SK-MEL-5 (cell line): ENCODE measurements around the gene CDKL4. TPM values are rescaled to one million over a fixed set of nuclear protein-coding genes. Genes with fewer than 3 reads are reported as not detected.
"Not testable (repeated sequence)": the region's sequence is repeated elsewhere in the genome, so short reads cannot be mapped to it uniquely, and the experiment has no call there.

Experiments used
- DNase-seq: peaks from one replicate; pipeline ENCODE4 v3.0.0-alpha.2; 2016; ENCODE audit warnings: low read depth, low spot score
- in situ Hi-C: cut with HindIII; loops from 2 replicates; pipeline ENCODE4 v1.10.0; 2016; ENCODE audit warnings: low sequenced_read_pairs, high pct_unique_total_duplicates, low pct_unique_long_range_greater_than_20kb
- total RNA-seq: library from RNA; depleted of rRNA; stranded (reverse); fragments of >200 nt; shearing (Covaris generic); gene quantifications from 2 replicates; pipeline ENCODE4 v1.2.3, GENCODE V29; 2014

CDKL4 gene
- total RNA-seq, 1 experiment from 2014 or later = 0.95 TPM

GRCh38 chr2:39203382-39203781 is 40.4 kb downstream of the CDKL4 start:
- DNase-seq = no peak
- in situ Hi-C loops = loop anchor here (25.0 kb wide), 1 partner anchor 141 kb away; no protein-coding TSS in a partner anchor

GRCh38 chr2:39202639-39203369 is 41.0 kb downstream of the CDKL4 start:
- in situ Hi-C loops = loop anchor here (25.0 kb wide), 1 partner anchor 141 kb away; no protein-coding TSS in a partner anchor
- DNase-seq = no peak

GRCh38 chr2:39197003-39197402 is 46.8 kb downstream of the CDKL4 start:
- in situ Hi-C loops, DNase-seq: not testable (repeated sequence)

GRCh38 chr2:39194686-39195085 is 49.1 kb downstream of the CDKL4 start:
- DNase-seq = no peak
- in situ Hi-C loops = no loop called here

GRCh38 chr2:39188960-39189494 is 54.7 kb downstream of the CDKL4 start:
- in situ Hi-C loops = no loop called here
- no peak for DNase-seq

- DNase-seq = no peak
- in situ Hi-C loops = no loop called here
These were observed 60.1 kb downstream of the CDKL4 start for GRCh38 chr2:39183673-39184072.

GRCh38 chr2:39181297-39181696 is 62.5 kb downstream of the CDKL4 start:
- in situ Hi-C loops = no loop called here
- no peak for DNase-seq

GRCh38 chr2:39179974-39180960 is 63.5 kb downstream of the CDKL4 start:
- DNase-seq = no peak
- in situ Hi-C loops = no loop called here

- in situ Hi-C loops = no loop called here
- DNase-seq = no peak
These were observed 65.0 kb downstream of the CDKL4 start for GRCh38 chr2:39178756-39179155.

- in situ Hi-C loops = no loop called here
- no peak for DNase-seq
These were observed 66.8 kb downstream of the CDKL4 start for GRCh38 chr2:39176997-39177396.

GRCh38 chr2:39175026-39175812 is 68.6 kb downstream of the CDKL4 start:
- in situ Hi-C loops = no loop called here
- no peak for DNase-seq

- in situ Hi-C loops = no loop called here
- no peak for DNase-seq
These were observed 69.7 kb downstream of the CDKL4 start for GRCh38 chr2:39174022-39174421.

GRCh38 chr2:39172047-39172706 is 71.6 kb downstream of the CDKL4 start:
- in situ Hi-C loops, DNase-seq: not testable (repeated sequence)

GRCh38 chr2:39171621-39172020 is 72.1 kb downstream of the CDKL4 start:
- no peak for DNase-seq
- in situ Hi-C loops = no loop called here

- DNase-seq = no peak
- in situ Hi-C loops = no loop called here
These were observed 79.7 kb downstream of the CDKL4 start for GRCh38 chr2:39164089-39164488.

- in situ Hi-C loops = no loop called here
These were observed 82.8 kb downstream of the CDKL4 start for GRCh38 chr2:39160982-39161381.

GRCh38 chr2:39159283-39159682 is 84.5 kb downstream of the CDKL4 start:
- in situ Hi-C loops = no loop called here
- DNase-seq = no peak

More at GRCh38 chr2:39160982-39161381, 82.8 kb downstream of the CDKL4 start:
- DNase-seq = no peak
